ENCODE data around the gene ANKRD13C.

DNA sequence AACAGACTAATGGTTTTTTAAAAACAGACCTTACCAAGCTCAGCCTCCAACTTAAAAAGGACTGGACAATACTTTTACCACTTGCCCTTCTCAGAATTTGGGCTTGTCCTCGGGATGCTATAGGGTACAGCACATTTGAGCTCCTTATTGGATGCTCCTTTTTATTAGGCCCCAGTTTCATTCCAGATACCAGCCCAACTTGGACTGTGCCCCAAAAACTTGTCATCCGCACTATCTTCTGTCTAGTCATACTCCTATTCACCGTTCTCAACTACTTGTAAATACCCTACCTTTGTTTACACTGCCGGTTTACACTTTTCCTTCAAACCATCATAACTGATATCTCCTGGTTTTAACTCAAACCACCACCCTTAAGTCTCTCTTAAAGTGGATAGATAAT is 17.9 kb upstream of the ANKRD13C start:
- TF ChIP-seq, protein P1, sequence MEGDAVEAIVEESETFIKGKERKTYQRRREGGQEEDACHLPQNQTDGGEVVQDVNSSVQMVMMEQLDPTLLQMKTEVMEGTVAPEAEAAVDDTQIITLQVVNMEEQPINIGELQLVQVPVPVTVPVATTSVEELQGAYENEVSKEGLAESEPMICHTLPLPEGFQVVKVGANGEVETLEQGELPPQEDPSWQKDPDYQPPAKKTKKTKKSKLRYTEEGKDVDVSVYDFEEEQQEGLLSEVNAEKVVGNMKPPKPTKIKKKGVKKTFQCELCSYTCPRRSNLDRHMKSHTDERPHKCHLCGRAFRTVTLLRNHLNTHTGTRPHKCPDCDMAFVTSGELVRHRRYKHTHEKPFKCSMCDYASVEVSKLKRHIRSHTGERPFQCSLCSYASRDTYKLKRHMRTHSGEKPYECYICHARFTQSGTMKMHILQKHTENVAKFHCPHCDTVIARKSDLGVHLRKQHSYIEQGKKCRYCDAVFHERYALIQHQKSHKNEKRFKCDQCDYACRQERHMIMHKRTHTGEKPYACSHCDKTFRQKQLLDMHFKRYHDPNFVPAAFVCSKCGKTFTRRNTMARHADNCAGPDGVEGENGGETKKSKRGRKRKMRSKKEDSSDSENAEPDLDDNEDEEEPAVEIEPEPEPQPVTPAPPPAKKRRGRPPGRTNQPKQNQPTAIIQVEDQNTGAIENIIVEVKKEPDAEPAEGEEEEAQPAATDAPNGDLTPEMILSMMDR (conservative IDR thresholded peaks at IDR 0.05), result no peak
- no peak for TF ChIP-seq EZH2 (IDR thresholded peaks at IDR 0.05; ENCODE audit: low read depth)

Measured in PC-9 (cell line).